GM12878 (cell line): Measurements from ENCODE around the gene ANXA8L1.
"Not testable (repeated sequence)": the region's sequence is repeated elsewhere in the genome, so short reads cannot be mapped to it uniquely, and the experiment has no call there.

Source experiments
- CBX5 ChIP-seq: sonication (generic); IDR thresholded peaks from 2 replicates; pipeline ENCODE4 v1.6.1; 2016; ENCODE audit warnings: low read depth, moderate library complexity, mild to moderate bottlenecking, inconsistent platforms
- DPF2 ChIP-seq: fragments of 450-650 bp; IDR thresholded peaks from 2 replicates; pipeline ENCODE4 v1.6.1; 2017; ENCODE audit warnings: mild to moderate bottlenecking
- EP300 ChIP-seq, 2 experiments: fragments of 150-350 bp in 1 of 2; IDR thresholded peaks; 2 replicates each; pipeline ENCODE4 v1.6.1; 2011 to 2012; ENCODE audit warnings: low read depth in 2 of 2, low read length in 2 of 2, borderline replicate concordance in 1 of 2, improper control_type of control experiment in 1 of 2, inconsistent platforms in 1 of 2; ENCODE audit not compliant: control insufficient read depth in 1 of 2
- ESRRA ChIP-seq: IDR thresholded peaks from 2 replicates; pipeline ENCODE4 v1.6.1; 2012; ENCODE audit warnings: mild to moderate bottlenecking, low read length, improper control_type of control experiment
- EZH2 ChIP-seq: IDR thresholded peaks from 2 replicates; pipeline ENCODE4 v1.6.1; 2012; ENCODE audit warnings: low read depth, mild to moderate bottlenecking, control low read depth, inconsistent platforms, low read length, borderline replicate concordance; ENCODE audit not compliant: control insufficient read depth
- MXI1 ChIP-seq: fragments of 150-350 bp; IDR thresholded peaks from 2 replicates; pipeline ENCODE4 v1.6.1; 2011; ENCODE audit warnings: low read depth, mild to moderate bottlenecking, inconsistent platforms, low read length, improper control_type of control experiment
- NBN ChIP-seq: fragments of 450-650 bp; IDR thresholded peaks from 2 replicates; pipeline ENCODE4 v1.6.1; 2016
- NRF1 ChIP-seq: conservative IDR thresholded peaks from 2 replicates; pipeline ENCODE4 v1.6.1; 2011; ENCODE audit warnings: mild to moderate bottlenecking, low read depth, low read length, improper control_type of control experiment
- POLR2AphosphoS2 ChIP-seq: IDR thresholded peaks from 2 replicates; pipeline ENCODE4 v1.6.1; 2011; ENCODE audit warnings: low read depth, mild to moderate bottlenecking, low read length, improper control_type of control experiment, moderate library complexity
- POLR2AphosphoS5 ChIP-seq: IDR thresholded peaks from 2 replicates; pipeline ENCODE4 v1.6.1; 2011; ENCODE audit warnings: mild to moderate bottlenecking, low read length, inconsistent platforms
- SRF ChIP-seq, 2 experiments: IDR thresholded peaks; 2 replicates each; pipeline ENCODE4 v1.6.1; 2011; ENCODE audit warnings: low read depth in 2 of 2, low read length in 2 of 2, mild to moderate bottlenecking in 1 of 2, moderate library complexity in 1 of 2
- YY1 ChIP-seq: IDR thresholded peaks from 2 replicates; pipeline ENCODE4 v1.6.1; 2011; ENCODE audit warnings: low read depth, mild to moderate bottlenecking, low read length
- ZNF207 ChIP-seq: fragments of 450-650 bp; IDR thresholded peaks from 2 replicates; pipeline ENCODE4 v1.6.1; 2014; ENCODE audit warnings: antibody characterized with exemption, mild to moderate bottlenecking, borderline replicate concordance
- TF ChIP-seq, protein P1 (sequence below), 3 experiments: IDR thresholded peaks in 2 of 3; conservative IDR thresholded peaks in 1 of 3; 2 replicates each; pipeline ENCODE4 v1.5.1; 2011; ENCODE audit warnings: low read depth in 3 of 3, low read length in 3 of 3, mild to moderate bottlenecking in 3 of 3, control low read depth in 2 of 3, moderate library complexity in 2 of 3, inconsistent platforms in 1 of 3, mixed read lengths in 1 of 3; ENCODE audit not compliant: control insufficient read depth in 2 of 3, insufficient read depth in 1 of 3; ENCODE audit errors: extremely low read depth in 1 of 3

DNA sequence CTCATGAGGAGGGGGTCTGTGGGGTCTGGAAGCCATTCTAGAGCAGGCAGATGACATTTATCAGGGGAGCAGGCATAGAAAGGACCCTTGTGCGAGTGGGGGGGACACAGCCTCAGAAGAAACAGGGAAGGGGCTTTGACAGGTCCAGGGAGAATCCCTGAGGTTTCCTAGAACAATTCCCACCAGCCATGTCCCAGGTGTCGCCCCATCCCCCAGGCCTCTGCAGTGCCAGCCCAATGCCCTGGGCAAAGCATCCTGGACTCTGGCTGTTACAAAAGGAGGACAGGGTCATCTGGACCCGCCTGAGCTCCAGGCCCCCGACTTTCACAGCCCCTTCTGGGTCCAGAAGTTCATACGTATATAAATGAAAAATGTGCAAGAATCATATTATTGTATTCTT, 8.4 kb upstream of the ANXA8L1 start:
- TF ChIP-seq NRF1; EP300 (IDR thresholded peaks at IDR 0.05; ENCODE audit: borderline replicate concordance in 1 of 2, control insufficient read depth in 1 of 2, low read depth in 2 of 2, low read length in 2 of 2); CBX5; NBN; EZH2; SRF (IDR thresholded peaks at IDR 0.05; ENCODE audit: low read depth in 2 of 2, low read length in 2 of 2); MXI1; ZNF207; YY1; POLR2AphosphoS5; DPF2; ESRRA; POLR2AphosphoS2: not testable (repeated sequence)
- TF ChIP-seq, protein P1, sequence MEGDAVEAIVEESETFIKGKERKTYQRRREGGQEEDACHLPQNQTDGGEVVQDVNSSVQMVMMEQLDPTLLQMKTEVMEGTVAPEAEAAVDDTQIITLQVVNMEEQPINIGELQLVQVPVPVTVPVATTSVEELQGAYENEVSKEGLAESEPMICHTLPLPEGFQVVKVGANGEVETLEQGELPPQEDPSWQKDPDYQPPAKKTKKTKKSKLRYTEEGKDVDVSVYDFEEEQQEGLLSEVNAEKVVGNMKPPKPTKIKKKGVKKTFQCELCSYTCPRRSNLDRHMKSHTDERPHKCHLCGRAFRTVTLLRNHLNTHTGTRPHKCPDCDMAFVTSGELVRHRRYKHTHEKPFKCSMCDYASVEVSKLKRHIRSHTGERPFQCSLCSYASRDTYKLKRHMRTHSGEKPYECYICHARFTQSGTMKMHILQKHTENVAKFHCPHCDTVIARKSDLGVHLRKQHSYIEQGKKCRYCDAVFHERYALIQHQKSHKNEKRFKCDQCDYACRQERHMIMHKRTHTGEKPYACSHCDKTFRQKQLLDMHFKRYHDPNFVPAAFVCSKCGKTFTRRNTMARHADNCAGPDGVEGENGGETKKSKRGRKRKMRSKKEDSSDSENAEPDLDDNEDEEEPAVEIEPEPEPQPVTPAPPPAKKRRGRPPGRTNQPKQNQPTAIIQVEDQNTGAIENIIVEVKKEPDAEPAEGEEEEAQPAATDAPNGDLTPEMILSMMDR (IDR thresholded peaks at IDR 0.05 in 2 of 3, conservative IDR thresholded peaks at IDR 0.05 in 1 of 3; ENCODE audit: control insufficient read depth in 2 of 3, extremely low read depth in 1 of 3, insufficient read depth in 1 of 3, low read depth in 3 of 3, low read length in 3 of 3) = not testable (repeated sequence)
